Endothelial cell of hepatic sinusoid (primary cell): Measurements from ENCODE around the gene GALNT9.
"Not testable (repeated sequence)": the region's sequence is repeated elsewhere in the genome, so short reads cannot be mapped to it uniquely, and the experiment has no call there.

ENCODE experiments used
- in situ Hi-C: cut with HindIII; loops from 2 replicates; pipeline ENCODE4 v1.10.0; 2017; ENCODE audit warnings: low sequenced_read_pairs

Gene GALNT9

GRCh38 chr12:132255642-132256041 is 73.7 kb downstream of the GALNT9 start:
- in situ Hi-C loops, result no loop called here

DNA sequence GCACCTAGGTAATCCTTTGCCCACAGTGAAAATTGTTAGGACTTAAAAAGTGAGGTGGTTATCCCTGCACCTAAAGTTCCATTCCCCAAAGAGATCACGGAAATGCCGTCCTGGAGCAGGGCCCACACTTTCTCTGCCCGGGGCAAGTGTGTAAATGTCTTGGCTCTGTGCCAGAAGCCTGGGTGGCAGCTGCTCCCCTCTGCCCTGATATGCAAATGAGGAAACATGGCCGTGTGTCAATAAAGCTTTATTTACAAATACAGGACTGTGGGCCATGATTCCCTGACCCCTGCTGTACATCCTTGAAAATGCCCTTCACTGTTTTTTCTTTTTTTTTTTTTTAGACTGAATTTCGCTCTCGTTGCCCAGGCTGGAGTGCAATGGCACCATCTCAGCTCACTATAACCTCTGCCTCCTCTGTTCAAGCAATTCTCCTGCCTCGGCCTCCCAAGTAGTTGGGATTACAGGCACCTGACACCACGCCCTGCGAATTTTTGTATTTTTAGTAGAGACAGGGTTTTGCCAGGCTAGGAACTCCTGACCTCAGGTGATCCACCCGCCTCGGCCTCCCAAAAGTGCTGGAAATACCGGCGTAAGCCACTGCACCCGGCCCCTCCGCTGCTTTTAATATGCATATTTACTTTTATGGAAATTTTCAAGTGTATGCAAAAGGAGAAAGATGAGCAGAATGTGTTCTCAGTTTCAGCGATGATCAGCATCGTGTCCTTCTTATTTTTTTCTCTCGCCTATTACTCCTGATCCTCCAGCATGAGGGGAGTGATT is 75.5 kb downstream of the GALNT9 start:
- in situ Hi-C loops, result no loop called here

GRCh38 chr12:132252981-132253380 is 76.4 kb downstream of the GALNT9 start:
- in situ Hi-C loops, result not testable (repeated sequence)

GRCh38 chr12:132251741-132252490 is 77.5 kb downstream of the GALNT9 start:
- in situ Hi-C loops, result no loop called here

DNA sequence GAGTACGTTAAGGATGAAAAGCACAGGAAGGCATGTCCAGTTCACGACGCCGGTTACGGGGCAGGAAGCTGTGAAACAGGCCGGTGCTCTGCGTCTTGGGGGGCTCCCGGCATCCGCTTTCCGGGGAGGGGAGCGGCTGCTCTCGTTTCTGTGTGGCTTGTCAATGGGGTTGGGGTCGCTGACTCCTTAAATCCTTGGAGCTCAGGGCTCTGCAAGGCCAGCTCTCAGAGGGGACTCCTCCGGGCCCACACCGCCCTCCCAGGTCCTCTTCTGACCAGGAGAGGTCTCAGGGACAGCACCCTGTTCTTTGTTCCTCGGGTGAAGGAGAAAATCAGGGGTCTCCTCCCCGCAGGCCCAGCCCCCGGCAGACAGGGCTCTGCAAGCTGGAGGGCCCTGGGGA is 78.1 kb downstream of the GALNT9 start:
- in situ Hi-C loops, result no loop called here

- in situ Hi-C loops, result no loop called here
Measured at GRCh38 chr12:132250707-132251106, 78.7 kb downstream of the GALNT9 start.

- in situ Hi-C loops, result no loop called here
Measured at GRCh38 chr12:132249689-132250478, 79.5 kb downstream of the GALNT9 start.

GRCh38 chr12:132248453-132249167 is 80.8 kb downstream of the GALNT9 start:
- in situ Hi-C loops, result no loop called here

- in situ Hi-C loops, result no loop called here
Measured at GRCh38 chr12:132247718-132248452, 81.5 kb downstream of the GALNT9 start.

DNA sequence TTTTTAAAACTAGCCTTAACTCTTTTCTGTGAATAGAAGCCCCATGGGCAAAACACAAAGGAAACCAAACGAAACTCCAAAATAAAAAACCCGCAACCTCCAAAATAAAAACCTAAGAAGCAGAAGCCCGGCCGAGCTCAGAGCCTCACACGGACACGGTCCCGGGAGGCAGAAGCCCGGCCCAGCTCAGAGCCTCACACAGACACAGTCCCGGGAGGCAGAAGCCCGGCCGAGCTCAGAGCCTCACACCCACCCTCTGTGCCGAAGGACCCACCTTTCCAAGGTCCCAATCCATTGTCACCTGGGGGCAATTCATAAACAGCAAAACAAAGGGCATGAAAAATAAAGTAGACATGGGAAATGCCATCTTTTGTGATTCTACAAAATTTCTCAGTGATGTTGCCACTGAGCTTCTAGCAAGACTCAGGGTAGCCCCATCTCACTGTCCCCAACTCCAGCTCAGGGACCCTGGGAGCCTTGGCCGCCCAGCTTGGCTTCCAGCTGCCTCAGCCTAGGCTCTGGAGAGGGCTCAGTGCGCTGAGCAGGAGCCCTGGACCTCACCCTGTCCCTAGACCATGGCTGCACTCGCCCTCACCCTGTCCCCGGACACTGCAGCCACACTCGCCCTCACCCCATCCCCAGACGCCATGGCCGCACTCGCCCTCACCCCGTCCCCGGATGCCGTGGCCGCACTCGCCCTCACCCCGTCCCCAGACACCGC is 82.2 kb downstream of the GALNT9 start:
- in situ Hi-C loops, result no loop called here

GRCh38 chr12:132245521-132246101 is 83.8 kb downstream of the GALNT9 start:
- in situ Hi-C loops, result no loop called here

GRCh38 chr12:132244724-132245295 is 84.6 kb downstream of the GALNT9 start:
- in situ Hi-C loops, result no loop called here

- in situ Hi-C loops, result no loop called here
Measured at GRCh38 chr12:132243596-132244310, 85.6 kb downstream of the GALNT9 start.

- in situ Hi-C loops, result not testable (repeated sequence)
Measured at GRCh38 chr12:132243171-132243570, 86.2 kb downstream of the GALNT9 start.

DNA sequence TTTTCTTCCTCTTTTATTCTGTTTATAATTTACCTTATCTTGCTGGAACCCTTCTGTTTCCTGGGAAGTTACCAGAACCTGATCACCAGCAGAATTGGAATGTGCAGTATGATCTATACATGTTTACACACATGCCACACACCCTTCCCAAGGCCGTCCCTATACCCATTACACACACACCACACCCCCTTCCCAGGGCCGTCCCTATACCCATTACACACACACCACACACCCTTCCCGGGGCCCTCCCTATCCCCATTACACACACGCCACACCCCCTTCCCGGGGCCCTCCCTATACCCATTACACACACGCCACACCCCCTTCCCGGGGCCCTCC is 88.8 kb downstream of the GALNT9 start:
- in situ Hi-C loops, result not testable (repeated sequence)

DNA sequence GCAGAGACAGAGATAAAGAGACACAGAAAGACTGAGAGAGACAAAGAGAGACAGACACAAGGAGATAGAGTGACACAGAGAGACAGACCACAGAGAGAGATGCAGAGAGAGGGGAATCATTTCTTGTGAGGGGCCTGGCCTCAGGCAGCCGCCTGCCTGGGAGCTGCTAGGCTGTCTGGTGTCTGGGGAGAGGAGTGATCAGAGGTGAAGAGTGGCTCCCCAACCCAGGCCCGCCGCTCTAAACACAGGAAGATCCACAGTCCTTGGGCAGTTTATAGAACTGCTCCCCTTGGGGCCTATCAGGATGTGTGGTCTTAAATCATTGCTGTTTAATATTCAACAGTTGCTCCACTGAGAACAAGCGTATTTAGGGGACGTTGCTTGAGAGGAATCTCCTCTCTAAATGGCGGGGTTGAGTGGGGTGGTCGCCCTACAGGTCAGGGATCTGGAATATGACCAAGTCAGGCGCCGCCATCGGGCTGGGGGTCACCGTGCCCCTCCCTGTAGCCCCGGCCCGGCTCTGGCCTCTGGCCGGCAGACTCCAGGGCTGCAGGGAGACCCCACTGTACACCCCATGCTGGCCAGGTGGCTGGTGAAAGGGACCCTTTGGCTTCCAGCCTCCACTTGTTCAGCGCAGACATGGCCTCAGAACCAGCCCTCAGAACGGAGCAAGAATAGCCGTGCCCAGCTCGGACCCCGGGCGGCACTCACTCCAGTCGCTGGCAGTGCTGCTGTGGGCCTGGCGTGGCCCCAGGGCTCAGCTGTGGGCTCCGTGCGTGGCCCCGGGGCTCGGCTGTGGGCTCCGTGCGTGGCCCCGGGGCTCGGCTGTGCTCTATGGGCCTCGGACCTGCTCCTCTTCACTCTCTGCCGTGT is 89.4 kb downstream of the GALNT9 start:
- in situ Hi-C loops, result no loop called here

GRCh38 chr12:132239392-132239791 is 90.0 kb downstream of the GALNT9 start:
- in situ Hi-C loops, result no loop called here
